Fibroblast of villous mesenchyme (primary cell): ENCODE results near the gene CAMK2A. TPM values are rescaled to one million over a fixed set of nuclear protein-coding genes. Genes with fewer than 3 reads are reported as not detected.
A peak's percentile ranks its signal among the peaks of the same experiment; 100 is the strongest.

Source experiments
- DNase-seq: peaks from one replicate; pipeline ENCODE4 v3.0.0-alpha.2; 2010; ENCODE audit warnings: low read depth
- H3K4me3 ChIP-seq: 2 replicates; pipeline ENCODE4 v1.5.1; 2011; ENCODE audit warnings: low read depth, mild to moderate bottlenecking, low read length
- total RNA-seq: library from RNA; depleted of rRNA; stranded (reverse); fragments of >200 nt; gene quantifications from 2 replicates; pipeline ENCODE4 v1.2.3, GENCODE V29; 2012
- TF ChIP-seq, protein P1 (sequence below): IDR thresholded peaks from 2 replicates; pipeline ENCODE4 v1.5.1; 2012; ENCODE audit warnings: low read depth, mild to moderate bottlenecking, low read length; ENCODE audit not compliant: insufficient read depth

Gene CAMK2A
- total RNA-seq, result 1.3 TPM in 2 replicates

DNA sequence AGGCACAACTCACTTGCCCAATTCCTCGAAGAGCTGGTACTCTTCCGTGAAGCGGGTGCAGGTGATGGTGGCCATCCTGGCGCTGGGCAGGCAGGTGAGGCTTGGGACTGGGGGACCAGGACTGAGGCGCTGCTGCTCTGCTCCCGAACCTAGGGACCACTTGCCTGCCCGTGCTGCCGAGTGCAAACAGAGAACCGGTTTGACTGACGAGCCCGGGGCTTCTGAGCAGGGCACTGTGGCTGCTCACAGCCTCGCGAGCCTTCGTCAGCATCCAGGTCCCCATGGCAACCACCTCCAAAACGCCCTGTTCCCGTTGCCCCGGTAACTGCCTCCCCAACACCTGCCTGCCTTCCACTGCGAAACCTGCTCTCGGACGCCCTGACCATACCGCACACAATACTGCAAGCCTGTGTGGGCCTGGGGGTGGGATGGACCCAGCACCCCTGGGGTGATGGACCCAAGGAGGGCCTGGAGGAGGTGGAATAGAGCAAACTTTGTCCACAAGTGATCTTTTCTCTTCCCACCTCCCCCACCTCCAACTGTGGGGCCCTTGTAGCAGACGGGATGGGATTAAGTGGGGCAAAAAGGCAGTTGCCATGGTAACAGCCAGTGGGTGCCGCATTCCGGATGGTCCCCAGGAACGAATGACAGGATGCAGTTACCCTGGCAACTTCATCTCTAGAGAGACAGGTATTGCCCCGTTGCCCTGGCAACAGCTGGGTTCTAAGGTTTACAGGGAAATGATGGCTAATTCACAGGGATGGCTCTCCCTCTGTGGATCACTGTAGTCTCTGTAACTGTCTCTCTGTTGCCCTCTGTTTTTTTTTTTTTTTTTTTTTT is at the start of gene CAMK2A:
Gene CAMK2A (minus strand): TSS at position 223 of the 840 bp plus-strand sequence. CDS start 148 bp downstream, at position 75.
- TF ChIP-seq, protein P1, sequence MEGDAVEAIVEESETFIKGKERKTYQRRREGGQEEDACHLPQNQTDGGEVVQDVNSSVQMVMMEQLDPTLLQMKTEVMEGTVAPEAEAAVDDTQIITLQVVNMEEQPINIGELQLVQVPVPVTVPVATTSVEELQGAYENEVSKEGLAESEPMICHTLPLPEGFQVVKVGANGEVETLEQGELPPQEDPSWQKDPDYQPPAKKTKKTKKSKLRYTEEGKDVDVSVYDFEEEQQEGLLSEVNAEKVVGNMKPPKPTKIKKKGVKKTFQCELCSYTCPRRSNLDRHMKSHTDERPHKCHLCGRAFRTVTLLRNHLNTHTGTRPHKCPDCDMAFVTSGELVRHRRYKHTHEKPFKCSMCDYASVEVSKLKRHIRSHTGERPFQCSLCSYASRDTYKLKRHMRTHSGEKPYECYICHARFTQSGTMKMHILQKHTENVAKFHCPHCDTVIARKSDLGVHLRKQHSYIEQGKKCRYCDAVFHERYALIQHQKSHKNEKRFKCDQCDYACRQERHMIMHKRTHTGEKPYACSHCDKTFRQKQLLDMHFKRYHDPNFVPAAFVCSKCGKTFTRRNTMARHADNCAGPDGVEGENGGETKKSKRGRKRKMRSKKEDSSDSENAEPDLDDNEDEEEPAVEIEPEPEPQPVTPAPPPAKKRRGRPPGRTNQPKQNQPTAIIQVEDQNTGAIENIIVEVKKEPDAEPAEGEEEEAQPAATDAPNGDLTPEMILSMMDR, result no peak
- no peak for DNase-seq

DNA sequence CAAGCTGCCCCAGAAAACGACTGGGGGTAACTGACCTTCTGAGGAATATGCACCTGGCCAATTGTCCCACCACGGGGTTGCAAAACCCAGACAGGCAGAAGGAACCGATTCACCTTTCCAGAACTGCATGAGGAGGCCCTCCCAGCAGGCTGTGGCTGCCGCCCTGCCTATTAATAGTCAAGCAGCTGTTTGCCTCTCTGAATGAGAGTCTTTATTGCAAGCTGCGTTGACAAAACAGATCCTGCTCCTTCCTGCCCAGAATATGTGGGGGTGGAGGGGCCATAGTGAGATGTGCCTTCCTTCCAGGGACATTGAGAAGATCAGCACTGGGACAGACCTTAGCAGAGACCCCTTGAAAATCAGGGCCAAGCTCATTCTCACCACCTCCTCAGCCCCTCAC is 49.6 kb upstream of the CAMK2A start:
- TF ChIP-seq, protein P1, result no peak
- no peak for DNase-seq
- H3K4me3 ChIP-seq, result no peak overlapping the region

More for the DNA sequence above, at the start of gene CAMK2A:
- no peak within 1 kb of the TSS for H3K4me3 ChIP-seq

DNA sequence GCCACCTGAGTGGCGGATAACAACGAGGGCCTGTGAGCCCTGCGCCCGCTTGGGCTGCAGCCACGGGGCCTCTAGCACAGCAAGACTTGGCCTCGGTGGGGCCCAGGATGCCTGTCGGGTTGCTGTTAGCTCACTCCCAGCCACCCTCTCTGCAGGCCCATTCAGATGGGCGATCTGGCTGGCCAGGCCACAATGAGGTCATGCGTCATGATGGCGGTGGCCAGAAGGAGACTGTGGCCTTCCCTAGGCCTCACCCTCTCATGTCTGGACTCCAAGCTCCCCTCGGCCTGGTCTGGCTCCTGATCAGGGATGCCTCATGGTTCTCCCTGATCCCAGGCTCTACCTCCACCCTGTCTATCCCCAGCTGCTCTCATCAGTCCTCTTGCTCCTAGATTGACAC is 49.0 kb upstream of the CAMK2A start:
- DNase-seq, result no peak
- TF ChIP-seq, protein P1, result no peak
- no peak overlapping the region for H3K4me3 ChIP-seq

DNA sequence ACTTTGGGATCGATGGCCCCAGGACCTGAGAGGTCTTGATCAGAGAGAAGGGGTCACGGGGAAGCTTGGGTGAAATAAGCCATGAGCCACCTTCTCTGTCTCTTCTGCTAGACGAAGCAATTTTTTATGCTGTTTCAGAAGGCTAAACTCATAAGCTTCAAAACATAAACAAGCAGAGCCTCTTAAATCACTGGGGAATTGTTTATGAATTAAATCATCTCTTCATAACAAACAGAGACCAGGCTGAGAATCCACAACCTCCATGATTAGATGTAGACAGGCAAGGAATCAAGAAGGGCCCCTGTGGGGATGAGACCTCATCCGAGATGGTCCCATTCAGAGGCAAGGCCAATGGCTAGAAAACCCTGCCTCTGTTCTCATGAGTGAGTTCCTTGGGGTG is 46.2 kb upstream of the CAMK2A start:
- no peak overlapping the region for H3K4me3 ChIP-seq
- peak; percentile 71 for DNase-seq
- TF ChIP-seq, protein P1, result no peak

DNA sequence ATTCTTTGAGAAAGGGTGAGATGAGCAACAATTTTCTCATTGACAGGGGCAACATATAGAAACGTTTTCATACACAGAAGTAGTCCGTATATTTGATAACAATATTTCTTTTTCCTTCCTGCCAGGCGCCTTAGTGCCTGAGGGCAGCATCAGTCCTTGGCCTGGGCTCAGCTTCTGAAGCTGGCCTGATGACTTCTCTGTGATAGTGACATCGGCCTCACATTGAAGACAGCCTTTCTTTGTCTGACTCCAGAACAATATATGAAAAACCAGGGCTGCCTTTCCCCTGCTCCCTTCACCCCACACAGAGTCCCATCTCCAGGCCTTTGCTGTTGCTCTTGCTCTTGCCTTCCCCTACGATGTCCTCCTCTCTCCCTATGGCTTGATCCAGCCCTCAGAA is 43.8 kb upstream of the CAMK2A start:
- TF ChIP-seq, protein P1, result no peak
- no peak overlapping the region for H3K4me3 ChIP-seq
- DNase-seq, result no peak

DNA sequence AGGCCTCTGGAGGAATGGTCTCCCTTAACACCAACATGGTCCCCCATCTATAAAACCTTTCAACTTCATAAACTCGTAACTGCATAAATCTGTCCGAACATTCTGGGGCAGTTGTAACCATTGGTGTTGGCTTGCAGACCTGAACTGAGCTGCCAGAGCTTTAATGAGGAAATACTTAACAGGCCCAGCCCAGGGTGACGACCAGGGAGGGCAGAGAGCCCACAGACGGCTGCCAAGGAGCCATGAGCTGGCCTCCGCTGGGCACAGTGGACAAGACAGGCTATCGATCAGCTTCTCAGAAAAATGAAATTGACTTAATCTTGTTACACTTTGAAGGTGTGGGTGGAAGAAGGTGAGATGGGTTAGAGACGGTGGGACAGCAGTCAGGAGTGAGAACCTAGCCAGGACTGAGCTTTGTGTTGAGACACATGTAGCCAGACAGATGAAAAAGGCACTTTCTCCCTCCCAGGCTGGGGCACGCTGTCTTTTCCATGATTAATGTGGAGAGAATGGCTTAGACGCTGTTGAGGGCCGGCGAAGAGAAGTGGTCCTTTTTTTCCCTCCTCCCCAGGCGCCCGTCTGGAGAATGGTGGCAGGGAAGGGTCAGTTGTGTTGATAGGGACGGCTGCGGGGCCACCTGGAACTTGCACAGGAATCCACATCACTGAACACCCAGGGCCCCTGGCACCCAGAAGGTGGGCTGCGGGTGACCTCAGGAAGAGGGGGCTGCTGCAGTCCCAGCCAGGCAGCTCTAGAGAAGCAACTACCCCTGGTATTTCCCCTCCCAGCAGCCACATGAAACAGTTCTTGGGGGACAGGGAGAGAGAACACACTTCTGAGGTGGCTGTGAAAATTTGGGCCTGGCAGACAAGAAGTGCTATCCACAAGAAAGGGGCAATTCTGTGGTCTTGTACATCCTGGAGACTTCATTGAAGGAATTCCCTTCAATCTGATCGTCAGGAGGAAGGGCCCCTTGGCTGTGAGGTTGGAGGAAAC is 40.6 kb upstream of the CAMK2A start:
- H3K4me3 ChIP-seq, result no peak overlapping the region
- DNase-seq, result no peak
- TF ChIP-seq, protein P1, result no peak
